Gastrocnemius medialis (tissue), 4 donors: ENCODE results near the gene POLN. TPM values are rescaled to one million over a fixed set of nuclear protein-coding genes. Genes with fewer than 3 reads are reported as not detected.

Experiments used
- ATAC-seq, 2 donors: fragments of 150-250 bp; one replicate each; pipeline ENCODE4 v1.9.1; 2016
- DNase-seq, 2 donors: peaks; one replicate each; pipeline ENCODE4 v3.0.0-alpha.2; 2019
- H3K27ac ChIP-seq, 4 donors: fragments of 200-600 bp; sonication (generic); 1 replicate in 1 of 4; 2 replicates in 3 of 4; pipeline ENCODE4 v1.5.1; 2016 to 2018; ENCODE audit warnings: mild to moderate bottlenecking in 2 of 4, moderate library complexity in 1 of 4
- H3K27me3 ChIP-seq, 3 donors: fragments of 200-600 bp; sonication (generic) in 2 of 3; 1 replicate in 1 of 3; 2 replicates in 2 of 3; pipeline versions ENCODE4 v1.5.1 to v1.6.0; 2016 to 2019; ENCODE audit warnings: mild to moderate bottlenecking in 1 of 3, moderate library complexity in 1 of 3
- H3K36me3 ChIP-seq, 2 donors: fragments of 200-600 bp; sonication (generic) in 1 of 2; one replicate each; pipeline ENCODE4 v1.5.1; 2017 to 2018
- H3K4me1 ChIP-seq, 2 donors: fragments of 200-600 bp; sonication (generic) in 1 of 2; one replicate each; pipeline ENCODE4 v1.5.1; 2016 to 2017; ENCODE audit warnings: mild to moderate bottlenecking in 2 of 2
- H3K4me3 ChIP-seq, 4 donors: fragments of 200-600 bp; sonication (generic) in 3 of 4; 1 replicate in 1 of 4; 2 replicates in 3 of 4; pipeline ENCODE4 v1.5.1; 2016 to 2019; ENCODE audit warnings: mild to moderate bottlenecking in 2 of 4
- H3K9me3 ChIP-seq, 3 donors: fragments of 200-600 bp; sonication (generic) in 2 of 3; 1 replicate in 1 of 3; 2 replicates in 2 of 3; pipeline ENCODE4 v1.5.1; 2016 to 2019
- CTCF ChIP-seq, 5 experiments: fragments of 450-650 bp in 3 of 5; fragments of 200-600 bp in 2 of 5; sonication (generic) in 2 of 5; IDR thresholded peaks in 4 of 5; conservative IDR thresholded peaks in 1 of 5; 1 replicate in 4 of 5; 2 replicates in 1 of 5; pipeline ENCODE4 v1.5.1; 2016 to 2019; ENCODE audit warnings: antibody characterized with exemption in 5 of 5, mild to moderate bottlenecking in 3 of 5, moderate library complexity in 3 of 5
- POLR2A ChIP-seq, 2 donors: fragments of 450-650 bp; IDR thresholded peaks; one replicate each; pipeline ENCODE4 v1.6.1; 2017; ENCODE audit warnings: antibody characterized with exemption in 2 of 2, mild to moderate bottlenecking in 2 of 2, moderate library complexity in 2 of 2
- in situ Hi-C, 4 donors: fragments of 200-750 bp; cut with MboI; loops; one replicate each; pipeline versions ENCODE4 v1.15.0 to v1.8.0; 2017; ENCODE audit warnings: low sequenced_read_pairs in 4 of 4
- intact Hi-C: fragments of 100-400 bp; cut with DNase I; formaldehyde crosslinking; loops from one replicate; pipeline ENCODE4 v1.15.1; 2023; ENCODE audit warnings: low total_unique reads
- total RNA-seq, 4 donors: library from RNA; depleted of rRNA; stranded (reverse); fragments of >200 nt; gene quantifications; one replicate each; pipeline versions ENCODE4 v1.1.0 to v1.2.3, GENCODE V29; 2016

Gene POLN
- total RNA-seq, 4 donors from 2014 or later: 0.71 to 2.0 (median 0.86) TPM; not detected in 1

GRCh38 chr4:2281575-2282343 lies 39.8 kb upstream of the POLN start:
- ATAC-seq (no peak), DNase-seq (no peak)
- H3K27me3 ChIP-seq: no peaks in the 10 kb centered on the region
- H3K36me3 ChIP-seq: no peaks in the 10 kb centered on the region
- no peaks in the 10 kb centered on the region for H3K9me3 ChIP-seq
- intact Hi-C loops (no loop called here), in situ Hi-C loops (no loop called here)
- H3K4me3 ChIP-seq: no peak overlapping the region
- no peaks in the 10 kb centered on the region for H3K4me1 ChIP-seq
- TF ChIP-seq POLR2A (IDR thresholded peaks at IDR 0.05): no peak
- no peak for TF ChIP-seq CTCF (IDR thresholded peaks at IDR 0.05 in 4 of 5, conservative IDR thresholded peaks at IDR 0.05 in 1 of 5)
- no peak overlapping the region for H3K27ac ChIP-seq

- in situ Hi-C loops: no loop called here
- Histone ChIP-seq H3K27me3 (no peaks in the 10 kb centered on the region), H3K27ac (no peak overlapping the region), H3K36me3 (no peaks in the 10 kb centered on the region), H3K9me3 (no peaks in the 10 kb centered on the region), H3K4me1 (no peaks in the 10 kb centered on the region), H3K4me3 (no peak overlapping the region)
- intact Hi-C loops: no loop called here
- ATAC-seq (no peak), DNase-seq (no peak)
- TF ChIP-seq POLR2A (IDR thresholded peaks at IDR 0.05) (no peak), CTCF (IDR thresholded peaks at IDR 0.05 in 4 of 5, conservative IDR thresholded peaks at IDR 0.05 in 1 of 5) (no peak)
Measured at GRCh38 chr4:2280531-2281300, 38.8 kb upstream of the POLN start.

DNA sequence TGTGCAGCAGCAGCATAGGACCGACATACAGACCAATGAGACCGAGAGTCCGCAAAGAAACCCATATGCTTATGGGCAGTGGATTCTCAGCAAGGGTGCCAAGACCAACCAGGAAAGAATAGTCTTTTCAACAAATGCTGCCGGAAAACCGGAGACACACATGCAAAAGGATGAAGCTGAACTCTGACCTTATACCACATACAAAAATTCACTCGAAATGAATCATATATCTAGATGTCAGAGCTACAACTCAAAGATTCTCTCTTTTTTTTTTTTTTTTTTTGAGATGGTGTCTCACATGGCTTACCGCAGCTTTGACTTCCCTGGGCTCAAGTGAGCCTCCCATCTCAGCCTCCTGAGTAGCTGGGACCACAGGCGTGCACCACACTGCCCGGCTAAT lies 36.0 kb upstream of the POLN start:
- Histone ChIP-seq H3K4me1 (no peaks in the 10 kb centered on the region), H3K36me3 (no peaks in the 10 kb centered on the region), H3K27ac (no peak overlapping the region), H3K4me3 (no peak overlapping the region), H3K27me3 (no peaks in the 10 kb centered on the region), H3K9me3 (no peaks in the 10 kb centered on the region)
- in situ Hi-C loops (no loop called here), intact Hi-C loops (no loop called here)
- ATAC-seq (no peak), DNase-seq (no peak)
- TF ChIP-seq POLR2A (IDR thresholded peaks at IDR 0.05) (no peak), CTCF (IDR thresholded peaks at IDR 0.05 in 4 of 5, conservative IDR thresholded peaks at IDR 0.05 in 1 of 5) (no peak)

- no peaks in the 10 kb centered on the region for H3K36me3 ChIP-seq
- no peak overlapping the region for H3K4me3 ChIP-seq
- H3K4me1 ChIP-seq: peaks cover 0 to 5% of the 10 kb centered on the region in 2 donors
- no peaks in the 10 kb centered on the region for H3K27me3 ChIP-seq
- intact Hi-C loops: no loop called here
- no peaks in the 10 kb centered on the region for H3K9me3 ChIP-seq
- DNase-seq (peak in 1 of 2 donors; percentile 7), ATAC-seq (no peak)
- TF ChIP-seq POLR2A (IDR thresholded peaks at IDR 0.05) (no peak), CTCF (IDR thresholded peaks at IDR 0.05 in 4 of 5, conservative IDR thresholded peaks at IDR 0.05 in 1 of 5) (no peak)
- in situ Hi-C loops: no loop called here
- no peak overlapping the region for H3K27ac ChIP-seq
Measured at GRCh38 chr4:2276581-2277325, 34.8 kb upstream of the POLN start.
